ENCODE measurements around the gene IGFALS.
A peak's percentile ranks its signal among the peaks of the same experiment; 100 is the strongest.
"Not testable (repeated sequence)": the region's sequence is repeated elsewhere in the genome, so short reads cannot be mapped to it uniquely, and the experiment has no call there.

Gene IGFALS

DNA sequence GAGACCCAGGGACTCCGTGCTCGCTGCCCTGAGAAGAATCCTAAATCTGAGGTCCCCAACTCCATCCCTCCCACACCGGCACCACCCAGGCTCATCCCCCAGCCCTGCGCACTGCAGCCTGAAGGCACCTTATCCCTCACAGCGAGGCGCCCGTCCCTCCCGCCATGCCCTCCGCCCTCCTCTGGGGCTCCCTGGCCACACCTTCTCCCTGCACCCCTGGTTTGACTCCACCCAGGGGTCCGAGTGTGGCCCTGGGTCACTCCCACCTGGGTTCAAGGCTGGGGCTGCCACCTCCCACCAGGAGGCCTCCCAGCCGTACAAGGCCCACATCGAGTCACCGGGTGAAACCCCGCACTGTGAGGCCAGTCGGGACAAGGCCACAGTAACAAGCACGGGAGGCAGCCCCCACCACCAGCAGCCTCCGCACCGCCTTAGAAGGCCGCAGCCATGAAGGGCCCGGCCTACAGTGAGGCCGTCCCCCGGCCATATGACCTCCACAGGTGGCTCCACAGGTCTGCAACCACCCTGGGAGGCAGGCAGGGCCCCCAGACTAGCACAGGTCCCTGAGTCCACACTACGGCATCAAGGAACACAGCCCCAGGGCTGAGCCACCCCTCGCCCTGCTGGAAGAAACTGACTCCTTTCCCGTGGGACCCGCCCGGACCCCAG lies 24.8 kb upstream of the IGFALS start:
- DNase-seq (ENCODE audit: low spot score) = no peak

DNA sequence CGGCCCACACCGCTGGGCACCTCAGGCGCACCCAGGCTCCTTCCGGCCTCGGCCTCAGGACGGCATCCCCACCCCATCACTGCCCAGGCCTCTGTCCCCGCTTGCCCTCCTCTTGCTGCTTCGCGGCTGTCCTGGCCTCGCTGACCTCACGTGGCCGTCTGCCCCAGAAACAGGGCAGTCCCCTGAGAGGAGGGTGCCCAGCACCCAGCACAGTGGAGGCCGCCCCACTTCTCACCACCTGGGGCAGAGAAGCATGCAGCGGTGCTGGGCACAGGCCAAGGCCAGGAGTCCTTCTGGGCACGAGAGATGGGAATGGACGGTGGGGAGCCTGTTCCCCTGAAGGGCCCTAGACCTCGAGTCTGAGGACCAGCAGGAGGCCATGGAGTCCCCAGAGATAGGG lies 24.2 kb upstream of the IGFALS start:
- no peak for DNase-seq (ENCODE audit: low spot score)

DNA sequence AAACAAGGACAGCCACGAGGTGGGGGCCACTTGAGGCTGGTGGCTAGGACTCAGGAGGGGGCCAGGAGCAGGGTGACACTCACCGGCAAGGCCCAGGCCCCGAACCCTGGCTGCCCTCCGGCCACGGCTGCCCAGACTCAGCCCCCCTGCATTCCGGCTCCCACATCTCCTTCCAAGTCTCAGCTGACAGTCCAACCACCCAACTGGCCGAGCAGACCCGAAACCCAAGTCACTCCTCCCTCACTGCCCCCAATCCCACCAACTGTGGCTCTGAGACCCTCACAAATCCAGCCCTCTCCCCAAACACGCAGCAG lies 23.7 kb upstream of the IGFALS start:
- DNase-seq (ENCODE audit: low spot score) = no peak

DNA sequence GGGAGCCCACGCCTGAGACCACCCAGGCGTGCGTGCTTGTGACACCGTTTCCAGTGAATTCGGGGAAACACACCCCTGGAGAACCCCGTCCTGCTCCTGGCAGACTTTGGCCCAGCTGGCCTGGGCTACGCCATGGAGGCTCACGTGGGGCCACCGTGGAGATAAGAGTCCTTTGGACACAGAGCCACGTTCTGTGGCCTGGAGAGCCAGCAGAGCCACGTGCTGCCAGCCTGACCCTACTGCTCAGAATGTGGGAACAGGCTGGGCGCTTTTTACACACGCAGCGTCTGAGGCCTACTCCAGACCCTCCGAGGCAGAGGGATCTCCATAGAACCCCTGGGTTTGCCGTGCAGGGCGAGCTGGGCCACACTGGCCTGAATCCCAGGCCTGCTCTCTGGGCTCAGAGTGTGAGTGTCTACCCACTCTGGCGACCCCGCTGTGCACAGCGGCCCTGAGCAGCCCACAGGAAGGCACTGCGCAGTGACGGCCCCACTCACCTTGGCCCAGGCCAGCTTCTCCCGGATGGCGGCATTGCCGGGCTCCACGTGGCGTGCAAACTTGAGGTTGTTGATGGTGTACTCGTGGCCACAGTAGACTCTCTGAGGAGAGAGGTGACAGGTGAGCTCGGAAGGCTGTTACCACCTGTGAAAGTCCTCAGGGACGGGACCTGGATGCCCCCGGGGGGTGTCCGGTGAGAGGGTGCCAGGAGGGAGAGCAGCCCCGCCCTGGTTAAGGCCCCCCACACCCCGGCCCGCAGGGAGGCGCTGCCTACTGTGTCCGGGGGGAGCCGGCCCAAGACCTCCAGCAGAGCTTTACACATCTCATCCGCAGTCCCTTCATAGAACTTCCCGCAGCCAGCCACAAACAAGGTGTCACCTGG lies 23.1 kb upstream of the IGFALS start:
- DNase-seq (ENCODE audit: low spot score) = no peak

DNA sequence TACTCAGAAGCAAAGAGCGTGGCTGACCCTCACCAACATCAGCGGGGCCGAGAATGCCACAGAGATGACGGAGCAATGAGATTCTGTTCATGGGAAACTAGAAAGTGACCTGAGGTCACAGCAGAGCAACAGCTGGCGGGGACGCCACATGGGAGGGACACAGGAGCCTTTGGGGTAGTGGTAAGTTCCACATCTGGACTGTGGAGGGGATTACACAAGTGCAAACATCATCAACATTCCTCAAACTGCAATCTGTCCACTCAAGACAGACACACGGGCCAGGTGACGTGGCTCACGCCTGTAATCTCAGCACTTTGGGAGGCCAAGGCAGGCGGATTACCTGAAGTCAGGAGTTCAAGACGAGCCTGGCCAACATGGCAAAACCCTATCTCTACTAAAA lies 22.0 kb upstream of the IGFALS start:
- DNase-seq (ENCODE audit: low spot score) = no peak

DNA sequence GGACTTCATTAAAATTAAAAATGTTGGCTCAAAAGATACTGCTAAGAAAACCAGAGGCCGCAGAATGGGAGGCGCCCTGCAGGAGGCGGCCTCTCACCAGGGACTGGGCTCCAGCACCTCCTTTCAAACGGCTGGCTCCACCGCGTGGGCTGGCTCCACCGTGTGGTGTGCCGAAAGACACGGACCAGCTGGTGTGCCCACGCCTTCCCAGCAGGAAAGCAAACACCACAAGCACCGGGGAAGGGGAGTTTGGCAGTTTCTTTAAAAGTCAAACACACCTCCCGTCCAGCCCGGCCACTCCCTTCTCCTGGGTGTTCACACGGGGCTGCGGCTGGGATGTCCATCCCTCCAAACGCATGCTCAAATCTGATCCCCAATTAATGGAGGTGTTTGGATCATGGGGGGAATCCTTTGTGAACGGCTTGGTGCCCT lies 19.2 kb upstream of the IGFALS start:
- peak; percentile 86 for DNase-seq (ENCODE audit: low spot score)

DNA sequence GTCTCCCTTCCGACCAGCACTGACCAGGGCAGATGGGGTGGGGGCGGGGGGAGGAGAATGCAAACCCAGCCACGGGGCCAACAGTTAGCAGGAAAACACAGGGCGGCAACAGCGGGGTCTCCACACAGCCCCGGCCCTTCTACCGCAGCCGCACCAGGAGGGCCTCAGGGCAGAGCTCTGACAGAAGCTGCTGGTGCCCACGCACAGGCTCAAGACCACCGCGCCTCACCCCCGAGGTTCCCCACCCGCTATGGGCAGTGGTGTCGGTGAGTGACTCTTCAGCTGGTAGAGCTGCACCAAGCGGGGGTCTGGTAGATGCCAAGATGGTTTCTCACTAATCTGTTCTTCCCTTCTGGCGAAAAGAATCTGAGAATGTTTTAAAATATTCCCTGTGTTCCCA lies 17.0 kb upstream of the IGFALS start:
- no peak for DNase-seq (ENCODE audit: low spot score)

DNA sequence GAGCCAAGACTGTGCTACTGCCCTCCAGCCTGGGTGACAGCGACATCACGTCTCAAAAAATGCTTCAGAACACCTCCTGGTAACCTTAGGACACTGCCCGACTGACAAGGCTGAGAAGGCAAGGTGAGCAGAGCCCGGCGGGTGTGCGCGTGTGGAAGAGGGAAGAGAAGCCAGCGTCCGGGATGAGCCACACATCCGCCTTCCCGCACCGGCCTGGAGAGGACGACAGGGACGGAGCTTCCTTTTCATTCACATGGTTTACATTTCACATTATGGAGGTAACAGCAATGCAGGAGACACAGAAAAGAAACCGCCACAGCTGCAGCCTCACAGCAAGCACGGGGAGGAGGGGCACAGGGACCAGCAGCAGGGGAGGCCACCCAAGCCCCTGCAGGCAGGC lies 16.6 kb upstream of the IGFALS start:
- no peak for DNase-seq (ENCODE audit: low spot score)

DNA sequence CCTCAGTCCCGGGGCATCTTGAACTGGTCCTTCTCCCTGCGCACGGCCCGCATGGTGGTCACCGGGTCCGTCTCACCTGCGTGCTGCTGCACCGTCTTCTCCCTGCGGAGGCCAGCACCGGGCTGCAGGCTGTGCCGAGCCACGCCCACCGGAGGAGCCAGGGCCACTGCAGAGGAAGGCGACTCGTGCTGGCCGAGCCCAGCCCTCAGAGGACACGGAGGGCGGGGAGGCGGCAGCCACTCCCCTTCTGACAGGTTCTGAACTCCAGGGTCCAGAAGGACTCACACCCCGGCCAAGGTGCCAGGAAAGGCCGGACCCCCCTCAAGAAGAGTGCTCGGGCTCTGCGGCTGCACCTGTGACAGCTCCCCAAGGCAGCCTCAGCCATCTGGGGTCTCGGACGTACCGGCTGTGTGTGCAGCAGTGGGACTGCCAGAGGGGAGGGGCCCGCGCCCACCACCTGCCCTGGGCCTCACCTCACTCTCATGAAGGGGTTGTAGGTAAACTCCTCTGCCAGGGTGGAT lies 15.8 kb upstream of the IGFALS start:
- DNase-seq (ENCODE audit: low spot score) = no peak

DNA sequence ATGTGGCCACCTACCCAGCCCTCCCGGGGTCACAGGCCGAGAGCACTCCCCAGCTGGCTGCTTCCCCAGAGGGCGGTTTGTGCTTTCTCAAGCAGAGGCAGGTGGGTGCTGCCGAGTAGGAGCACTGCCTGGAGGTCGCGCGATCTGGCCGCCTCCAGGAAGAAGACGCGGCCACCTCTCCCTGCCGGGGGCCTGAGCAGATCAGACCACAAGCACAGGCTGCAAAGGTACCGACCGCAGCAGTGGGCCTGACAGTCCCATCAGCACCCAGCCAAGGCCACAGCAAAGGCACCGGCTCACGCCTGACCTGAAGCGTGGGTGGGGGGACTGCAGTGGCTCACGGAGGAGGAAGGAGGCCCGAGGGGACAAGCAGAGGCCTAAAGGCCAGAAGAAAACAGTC lies 15.2 kb upstream of the IGFALS start:
- DNase-seq (ENCODE audit: low spot score) = no peak

DNA sequence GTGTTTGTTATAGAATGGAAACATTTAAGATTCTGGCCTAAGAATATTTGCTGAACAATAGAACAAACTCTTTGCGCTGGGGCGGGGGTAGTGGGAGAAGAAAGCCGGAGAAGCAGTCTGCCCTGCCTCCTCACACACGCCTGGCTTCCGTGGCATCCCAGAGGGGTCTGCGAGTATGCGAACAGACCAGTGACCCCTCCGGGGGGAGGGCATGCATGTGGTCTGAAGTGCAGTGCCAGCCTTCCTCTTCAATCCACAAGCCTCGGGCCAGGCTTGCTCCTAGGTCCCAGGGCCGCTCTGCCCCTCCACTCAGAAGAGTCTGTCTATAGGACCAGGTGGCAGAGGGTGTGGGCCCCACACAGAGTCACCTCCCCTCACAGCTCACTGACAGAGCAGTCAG lies 14.1 kb upstream of the IGFALS start:
- no peak for DNase-seq (ENCODE audit: low spot score)

DNA sequence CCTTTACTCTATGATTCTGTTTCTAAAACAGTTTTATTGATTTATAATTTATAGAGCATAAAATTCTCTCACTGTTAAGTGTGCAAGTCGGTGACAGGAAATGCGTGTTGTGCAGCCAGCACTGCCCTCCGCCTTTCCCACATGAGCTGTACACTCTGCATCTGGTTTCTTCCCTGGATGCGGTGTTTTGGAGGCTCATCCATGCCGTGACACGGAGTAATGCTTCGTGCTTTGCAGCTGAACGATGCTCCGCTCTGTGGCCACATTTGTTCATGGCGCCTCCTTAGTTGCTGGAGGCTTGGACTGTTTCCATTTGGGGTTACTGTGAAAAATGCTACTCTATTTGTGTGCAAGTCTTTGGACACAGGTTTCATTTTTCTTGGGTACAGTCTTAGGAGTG lies 7.2 kb upstream of the IGFALS start:
- DNase-seq (ENCODE audit: low spot score) = no peak

DNA sequence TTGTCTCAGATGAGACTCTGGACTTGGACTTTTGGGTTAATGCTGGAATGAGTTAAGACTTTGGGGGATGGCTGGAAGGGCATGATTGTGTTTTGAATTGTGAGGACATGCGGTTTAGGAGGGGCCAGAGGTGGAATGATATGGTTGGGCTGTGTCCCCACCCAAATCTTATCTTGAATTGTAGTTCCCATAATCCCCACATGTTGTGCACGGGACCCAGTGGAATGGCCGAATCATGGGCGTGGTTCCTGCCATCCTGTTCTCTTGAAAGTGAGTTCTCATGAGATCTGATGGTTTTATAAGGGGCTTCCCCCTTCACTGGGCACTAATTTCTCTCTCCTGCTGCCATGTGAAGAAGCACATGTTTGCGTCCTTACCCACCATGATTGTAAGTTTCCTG lies 5.8 kb upstream of the IGFALS start:
- not testable (repeated sequence) for DNase-seq (ENCODE audit: low spot score)

DNA sequence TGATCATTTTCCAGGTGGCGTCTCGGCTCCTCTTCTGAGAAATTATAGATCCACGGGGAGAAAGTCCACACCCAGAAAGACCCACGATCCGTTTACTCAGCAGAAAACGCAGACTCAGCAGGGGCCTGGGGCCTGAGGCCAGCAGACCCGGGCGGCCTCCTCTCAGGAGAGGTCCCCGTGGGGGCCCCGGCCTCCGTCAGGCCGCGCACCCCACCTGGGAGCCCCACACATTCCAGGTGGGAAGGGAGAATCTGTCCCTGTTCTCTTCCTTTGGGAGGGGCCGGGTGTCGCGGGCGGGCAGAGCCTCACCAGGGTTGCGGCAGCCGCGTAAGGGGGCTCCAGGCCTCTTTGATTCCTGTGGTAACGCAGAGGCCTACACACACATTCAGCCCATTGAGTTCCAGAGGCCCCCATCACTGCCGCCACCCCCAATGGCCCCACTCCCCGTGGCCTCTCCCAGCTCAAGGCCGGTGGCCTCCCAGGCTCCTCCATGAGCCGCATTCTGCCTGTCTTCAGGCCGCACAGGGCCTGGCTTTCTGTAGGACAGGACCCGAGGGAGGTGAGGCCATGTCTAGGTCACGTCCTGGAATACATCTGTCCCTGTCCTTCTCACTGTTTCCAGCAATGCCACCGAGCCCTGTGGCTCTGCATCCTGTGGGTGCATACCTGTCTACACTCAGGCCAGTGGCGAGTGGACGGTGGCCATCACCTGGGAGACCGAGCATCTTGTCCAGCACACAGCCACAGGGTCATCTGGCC lies 1.6 kb upstream of the IGFALS start:
- DNase-seq (ENCODE audit: low spot score) = no peak

DNA sequence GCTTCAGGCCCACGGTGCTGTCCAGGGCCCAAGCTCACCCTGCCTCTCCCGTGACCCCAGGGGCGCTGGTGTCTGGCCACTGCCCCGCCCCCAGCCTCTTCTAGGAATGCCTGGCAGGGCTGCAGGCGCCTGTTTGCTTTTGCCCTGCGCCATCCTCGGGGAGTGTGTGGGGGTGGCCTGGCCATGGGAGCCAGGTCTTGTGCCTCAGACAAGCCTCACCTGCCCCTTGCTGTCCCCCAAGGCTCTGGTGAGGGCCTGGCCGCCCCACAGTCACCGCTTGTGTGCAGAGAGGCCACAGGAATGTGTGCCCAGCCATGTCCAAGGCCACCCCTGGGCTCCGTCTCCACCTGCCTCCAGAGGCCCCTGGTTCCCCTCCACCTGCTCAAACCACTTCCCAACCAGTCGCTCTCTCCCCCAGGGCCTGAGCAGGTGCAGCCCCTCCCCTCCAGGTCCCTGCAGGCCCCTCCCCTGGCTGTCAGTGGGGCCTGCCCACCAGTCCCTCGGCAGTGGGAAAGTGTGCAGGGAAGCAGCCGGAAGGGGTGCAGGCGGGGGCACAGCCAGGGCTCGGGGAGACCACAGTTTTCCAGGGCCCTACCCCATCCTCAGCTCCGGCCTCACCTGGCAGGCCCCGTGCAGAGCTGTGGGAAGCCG lies 841 bp upstream of the IGFALS start:
- DNase-seq (ENCODE audit: low spot score) = no peak

DNA sequence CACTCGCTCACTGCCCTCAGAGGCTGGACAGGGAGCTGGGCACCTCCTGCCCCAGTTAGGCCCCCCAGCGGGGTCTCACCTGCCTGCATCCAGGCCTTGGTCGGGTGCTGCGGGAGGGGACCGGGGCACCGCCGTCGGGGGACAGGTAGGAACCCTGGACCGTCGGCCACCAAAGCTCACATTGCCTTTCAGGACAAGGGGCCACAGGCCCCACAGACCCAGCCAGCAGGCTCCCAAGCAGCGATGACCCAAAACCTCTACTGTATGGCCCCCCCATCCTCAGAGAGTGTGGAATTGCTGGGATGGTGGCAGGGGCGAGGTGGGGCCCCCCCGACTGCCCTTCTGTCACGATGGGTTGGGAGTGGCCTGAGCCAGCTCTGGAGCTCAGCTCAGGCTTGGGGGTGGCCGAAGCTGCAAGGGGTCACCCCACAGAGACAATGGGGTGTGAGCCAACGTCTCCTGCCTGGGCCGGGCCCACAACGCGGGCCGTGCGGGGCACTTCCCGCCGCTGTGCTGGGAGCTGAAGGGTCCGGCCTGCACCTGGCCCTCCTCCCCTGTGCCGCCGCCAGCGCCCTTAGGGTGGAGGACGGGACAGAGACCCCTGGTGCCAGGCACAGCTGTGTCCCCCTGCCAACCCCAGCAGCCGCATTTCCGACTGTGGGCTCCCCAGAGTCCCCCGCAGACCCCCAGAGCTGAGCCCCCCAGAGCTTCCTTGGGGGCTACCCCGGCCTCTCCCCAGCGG lies 498 bp downstream of the IGFALS start:
- DNase-seq (ENCODE audit: low spot score) = no peak

DNA sequence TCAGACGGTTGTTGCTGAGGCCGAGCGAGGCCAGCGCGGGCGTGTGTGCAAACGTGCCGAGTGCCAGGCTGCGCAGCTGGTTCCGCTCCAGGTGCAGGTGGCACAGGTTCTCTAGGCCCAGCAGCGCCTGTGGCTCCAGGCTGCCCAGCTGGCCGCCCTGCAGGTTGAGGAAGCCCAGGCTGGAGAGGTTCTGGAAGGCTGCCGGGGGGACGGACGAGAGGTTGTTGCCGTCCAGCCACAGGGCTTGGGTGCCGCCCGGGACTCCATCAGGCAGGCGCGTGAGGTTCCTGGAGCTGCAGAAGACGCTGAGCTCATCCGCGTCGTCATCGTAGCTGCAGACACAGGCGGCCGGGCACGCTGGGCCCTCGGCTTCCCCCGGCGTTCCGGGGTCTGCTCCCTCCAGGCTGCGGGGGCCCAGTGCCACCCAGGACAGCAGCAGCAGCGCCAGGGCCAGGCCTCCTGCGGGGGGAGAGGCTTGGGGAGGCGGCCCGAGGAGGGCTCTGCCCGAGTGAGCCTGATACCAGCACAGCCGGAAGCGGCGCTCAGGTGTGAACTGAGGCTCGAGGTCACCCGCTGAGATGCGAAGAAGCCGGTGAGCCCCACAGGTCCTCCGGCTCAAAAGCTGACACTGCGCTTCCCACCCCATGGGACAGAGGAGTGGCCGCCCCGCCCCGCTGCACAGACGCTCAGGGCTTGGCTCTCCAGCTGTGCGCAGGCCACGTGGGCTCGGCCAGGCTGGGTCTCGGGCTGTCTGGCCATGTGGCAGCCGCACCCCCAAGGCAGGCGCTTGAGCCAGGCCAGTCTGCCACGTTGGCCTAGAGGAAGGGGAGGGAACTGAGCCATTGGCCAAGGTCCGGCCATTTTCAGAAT lies 1.3 kb downstream of the IGFALS start:
- DNase-seq (ENCODE audit: low spot score) = no peak

DNA sequence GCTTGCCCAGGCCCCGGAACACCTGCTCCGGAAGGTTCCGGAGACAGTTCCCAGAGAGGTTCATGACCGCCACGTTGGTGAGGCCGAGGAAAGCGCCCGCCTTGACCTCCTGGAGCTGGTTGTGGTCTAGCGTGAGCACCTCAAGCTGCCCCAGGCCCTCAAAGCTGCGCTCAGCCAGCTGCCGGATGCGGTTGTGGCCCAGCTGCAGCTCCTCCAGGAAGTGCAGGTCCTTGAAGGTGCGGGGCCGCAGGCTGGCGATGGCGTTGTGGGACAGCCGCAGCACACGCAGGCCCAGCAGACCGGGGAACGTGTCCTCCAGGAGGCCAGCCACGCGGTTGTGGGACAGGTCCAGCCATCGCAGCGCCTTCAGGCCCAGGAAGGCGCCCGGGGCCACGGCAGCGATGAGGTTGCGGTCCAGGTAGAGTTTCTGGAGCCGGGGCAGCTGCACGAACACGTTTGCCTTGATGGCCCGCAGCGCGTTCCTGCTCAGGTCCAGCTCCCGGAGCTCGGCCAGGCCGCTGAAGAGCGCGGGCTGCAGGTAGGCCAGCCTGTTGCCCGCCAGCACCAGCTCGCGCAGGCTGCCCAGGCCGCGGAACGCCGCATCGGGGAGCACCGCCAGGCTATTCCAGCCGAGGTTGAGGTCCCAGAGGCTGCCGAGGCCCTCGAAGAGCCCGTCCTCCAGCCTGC lies 2.1 kb downstream of the IGFALS start:
- no peak for DNase-seq (ENCODE audit: low spot score)

DNA sequence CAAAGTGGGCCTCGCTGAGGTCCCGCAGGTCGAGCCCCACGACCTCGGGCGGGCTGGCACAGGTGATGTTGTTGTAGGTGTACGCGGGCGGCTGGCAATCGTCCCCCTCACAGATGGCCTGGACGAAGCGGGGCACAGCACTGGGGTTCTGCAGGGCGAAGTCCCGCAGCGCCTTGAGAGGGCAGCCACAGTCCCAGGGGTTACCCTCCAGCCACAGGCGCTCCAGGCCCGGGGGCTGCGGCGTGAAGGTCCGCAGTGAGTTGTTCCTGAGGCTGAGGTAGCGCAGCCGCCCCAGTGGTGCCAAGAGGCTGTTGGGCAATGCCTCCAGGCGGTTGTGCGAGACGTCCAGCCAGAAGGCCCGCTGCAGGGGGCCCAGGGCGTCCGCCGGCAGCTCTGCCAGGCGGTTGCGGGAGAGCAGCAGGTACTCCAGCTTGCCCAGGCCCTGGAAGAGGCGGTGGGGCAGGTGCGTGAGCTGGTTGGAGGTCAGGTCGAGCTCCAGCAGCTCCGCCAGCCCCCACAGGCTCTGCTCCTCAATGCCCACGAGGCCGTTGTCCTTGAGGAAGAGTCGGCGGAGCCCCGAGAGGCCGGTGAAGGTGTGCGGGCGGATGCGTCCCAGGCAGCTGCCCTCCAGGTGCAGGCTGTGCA lies 2.8 kb downstream of the IGFALS start:
- no peak for DNase-seq (ENCODE audit: low spot score)

DNA sequence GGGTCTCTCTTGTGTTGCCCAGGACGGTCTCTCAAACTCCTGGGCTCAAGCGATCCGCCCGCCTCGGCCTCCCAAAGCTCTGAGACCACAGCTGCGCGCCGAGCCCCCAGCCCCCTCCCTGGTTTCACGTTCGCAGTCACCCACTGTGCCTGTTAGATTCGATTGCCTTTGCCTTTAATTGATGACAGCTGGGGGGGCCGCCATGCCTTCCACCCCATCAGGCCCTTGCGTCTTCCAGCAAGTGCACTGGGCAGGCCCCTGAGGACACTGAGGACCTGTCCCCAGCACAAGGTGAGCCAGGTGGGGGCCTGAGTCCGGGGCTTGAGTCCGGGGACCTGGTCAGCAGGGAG lies 3.3 kb downstream of the IGFALS start:
- DNase-seq (ENCODE audit: low spot score) = no peak

Measured in hematopoietic multipotent progenitor cell treated with erythropoietin and hydrocortisone succinate and interleukin-3 and kit ligand, for 15 days (in vitro differentiated cells).